Measurements from ENCODE around the gene NR0B1.

- no peak for TF ChIP-seq CTCF (IDR thresholded peaks at IDR 0.05)
- no peak for TF ChIP-seq EZH2 (IDR thresholded peaks at IDR 0.05; ENCODE audit: borderline replicate concordance, insufficient read depth, low read depth, low read length, poor library complexity, severe bottlenecking)
Observed at GRCh38 chrX:30309139-30309571, at the start of gene NR0B1.

All from B cell (primary cell).